Epidermal melanocyte (primary cell): ENCODE results near the gene DLG3.

Experiments used
- DNase-seq: peaks from one replicate; pipeline ENCODE4 v3.0.0; 2011; ENCODE audit warnings: low spot score; ENCODE audit not compliant: insufficient read length

DLG3 gene

GRCh38 chrX:70437921-70438665, 6.5 kb upstream of the DLG3 start:
- no peak for DNase-seq

- DNase-seq: no peak
Observed at GRCh38 chrX:70439016-70439415, 5.6 kb upstream of the DLG3 start.

GRCh38 chrX:70442224-70442623, 2.4 kb upstream of the DLG3 start:
- no peak for DNase-seq

GRCh38 chrX:70444946-70445656, 466 bp downstream of the DLG3 start:
- no peak for DNase-seq

- no peak for DNase-seq
Observed at GRCh38 chrX:70445951-70446350, 1.3 kb downstream of the DLG3 start.

GRCh38 chrX:70446380-70447350, 2.0 kb downstream of the DLG3 start:
- DNase-seq: no peak

GRCh38 chrX:70449457-70449966, 4.9 kb downstream of the DLG3 start:
- DNase-seq: no peak

GRCh38 chrX:70452143-70452733, 7.6 kb downstream of the DLG3 start:
- peak; percentile 43 for DNase-seq

GRCh38 chrX:70453024-70453618, 8.5 kb downstream of the DLG3 start:
- no peak for DNase-seq

GRCh38 chrX:70454441-70455365, 10.1 kb downstream of the DLG3 start:
- peak; percentile 53 for DNase-seq

GRCh38 chrX:70455366-70456202, 10.9 kb downstream of the DLG3 start:
- no peak for DNase-seq

GRCh38 chrX:70456256-70456655, 11.6 kb downstream of the DLG3 start:
- no peak for DNase-seq

- no peak for DNase-seq
Observed at GRCh38 chrX:70461026-70461425, 16.4 kb downstream of the DLG3 start.

- no peak for DNase-seq
Observed at GRCh38 chrX:70464051-70464450, 19.4 kb downstream of the DLG3 start.

- no peak for DNase-seq
Observed at GRCh38 chrX:70466968-70467367, 22.3 kb downstream of the DLG3 start.

- DNase-seq: no peak
Observed at GRCh38 chrX:70468709-70469108, 24.1 kb downstream of the DLG3 start.

GRCh38 chrX:70470850-70471289, 26.2 kb downstream of the DLG3 start:
- no peak for DNase-seq

GRCh38 chrX:70476166-70476933, 31.7 kb downstream of the DLG3 start:
- DNase-seq: no peak
